ENCODE results near the gene BMI1. TPM values are rescaled to one million over a fixed set of nuclear protein-coding genes. Genes with fewer than 3 reads are reported as not detected.

Gene BMI1
- total RNA-seq, 4 donors from 2014 or later: 24.4 to 55.3 (median 38.5) TPM

GRCh38 chr10:22370320-22370719 is 49.4 kb downstream of the BMI1 start:
- Histone ChIP-seq H3K4me1 (no peaks in the 10 kb centered on the region), H3K4me3 (no peak overlapping the region), H3K9me3 (no peaks in the 10 kb centered on the region), H3K27me3 (peaks cover 10% of the 10 kb centered on the region), H3K27ac (no peak overlapping the region), H3K36me3 (no peaks in the 10 kb centered on the region)
- DNase-seq (ENCODE audit: low spot score in 2 of 2): no peak
- TF ChIP-seq EP300 (IDR thresholded peaks at IDR 0.05) (no peak), CTCF (IDR thresholded peaks at IDR 0.05) (no peak), POLR2AphosphoS5 (IDR thresholded peaks at IDR 0.05) (no peak), POLR2A (IDR thresholded peaks at IDR 0.05) (no peak)

GRCh38 chr10:22372298-22372697 is 51.4 kb downstream of the BMI1 start:
- no peaks in the 10 kb centered on the region for H3K4me1 ChIP-seq
- H3K27me3 ChIP-seq: peaks cover 10% of the 10 kb centered on the region
- H3K36me3 ChIP-seq: no peaks in the 10 kb centered on the region
- no peak for TF ChIP-seq POLR2A (IDR thresholded peaks at IDR 0.05)
- no peak for TF ChIP-seq EP300 (IDR thresholded peaks at IDR 0.05)
- no peak for TF ChIP-seq CTCF (IDR thresholded peaks at IDR 0.05)
- no peak for TF ChIP-seq POLR2AphosphoS5 (IDR thresholded peaks at IDR 0.05)
- no peak overlapping the region for H3K4me3 ChIP-seq
- no peaks in the 10 kb centered on the region for H3K9me3 ChIP-seq
- WGBS: 88% methylated on average over 3 of the region's 6 CpGs
- no peak for DNase-seq (ENCODE audit: low spot score in 2 of 2)
- no peak overlapping the region for H3K27ac ChIP-seq

- no peak for DNase-seq (ENCODE audit: low spot score in 2 of 2)
- 55% methylated on average over 9 of the region's 9 CpGs for WGBS
- H3K36me3 ChIP-seq: no peaks in the 10 kb centered on the region
These were observed 52.0 kb downstream of the BMI1 start for GRCh38 chr10:22372917-22373316.

GRCh38 chr10:22374489-22375126 is 53.7 kb downstream of the BMI1 start:
- Histone ChIP-seq H3K27ac (no peak overlapping the region), H3K36me3 (no peaks in the 10 kb centered on the region), H3K27me3 (peaks cover 4% of the 10 kb centered on the region), H3K4me1 (no peaks in the 10 kb centered on the region), H3K4me3 (no peak overlapping the region), H3K9me3 (no peaks in the 10 kb centered on the region)
- 84% methylated on average over 3 of the region's 3 CpGs for WGBS
- no peak for TF ChIP-seq EP300 (IDR thresholded peaks at IDR 0.05)
- no peak for TF ChIP-seq POLR2AphosphoS5 (IDR thresholded peaks at IDR 0.05)
- TF ChIP-seq CTCF (IDR thresholded peaks at IDR 0.05): no peak
- TF ChIP-seq POLR2A (IDR thresholded peaks at IDR 0.05): no peak
- DNase-seq (ENCODE audit: low spot score in 2 of 2): no peak

More at GRCh38 chr10:22372917-22373316, 52.0 kb downstream of the BMI1 start:
- Histone ChIP-seq H3K4me3 (no peak overlapping the region), H3K9me3 (no peaks in the 10 kb centered on the region), H3K4me1 (no peaks in the 10 kb centered on the region), H3K27me3 (peaks cover 10% of the 10 kb centered on the region), H3K27ac (no peak overlapping the region)
- TF ChIP-seq POLR2AphosphoS5 (IDR thresholded peaks at IDR 0.05) (no peak), CTCF (IDR thresholded peaks at IDR 0.05) (no peak), POLR2A (IDR thresholded peaks at IDR 0.05) (no peak), EP300 (IDR thresholded peaks at IDR 0.05) (no peak)

DNA sequence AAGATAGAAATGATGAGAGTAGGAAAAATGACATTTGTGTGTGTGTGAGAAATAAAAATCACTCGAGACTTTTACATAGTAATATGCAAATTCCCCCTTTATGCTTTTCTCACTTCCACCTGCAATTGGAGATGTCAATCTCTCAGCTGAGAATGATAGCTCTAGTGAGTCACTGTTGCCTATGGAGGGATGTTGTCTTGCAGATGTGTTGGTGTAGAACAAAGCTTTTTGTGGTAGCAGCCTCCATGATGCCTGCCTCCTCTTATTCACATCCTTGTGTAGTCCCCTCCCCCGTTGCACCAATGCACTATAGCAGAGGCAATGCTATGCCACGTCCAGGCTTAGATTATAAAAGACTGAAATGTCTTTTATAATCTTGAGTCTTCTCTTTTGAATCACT is 58.2 kb downstream of the BMI1 start:
- TF ChIP-seq POLR2AphosphoS5 (IDR thresholded peaks at IDR 0.05): no peak
- TF ChIP-seq POLR2A (IDR thresholded peaks at IDR 0.05): no peak
- no peak for TF ChIP-seq CTCF (IDR thresholded peaks at IDR 0.05)
- TF ChIP-seq EP300 (IDR thresholded peaks at IDR 0.05): no peak

More for the DNA sequence above, 58.2 kb downstream of the BMI1 start:
- H3K9me3 ChIP-seq: no peaks in the 10 kb centered on the region
- no peak overlapping the region for H3K4me3 ChIP-seq
- WGBS: 80% methylated on average over 3 of the region's 3 CpGs
- no peak overlapping the region for H3K27ac ChIP-seq
- H3K36me3 ChIP-seq: no peaks in the 10 kb centered on the region
- DNase-seq (ENCODE audit: low spot score in 2 of 2): no peak
- no peaks in the 10 kb centered on the region for H3K27me3 ChIP-seq
- no peaks in the 10 kb centered on the region for H3K4me1 ChIP-seq

Other genes with a start within 250 kb of the BMI1 start
- gene EBLN1, start 103.1 kb upstream of the BMI1 start, total RNA-seq: not detected
- gene COMMD3, start 4.7 kb upstream of the BMI1 start, total RNA-seq: 10 to 100 TPM; 32.9 to 46.7 (median 37.1) TPM
- gene SPAG6, start 24.4 kb downstream of the BMI1 start, total RNA-seq: 1 to 10 TPM in 1 of 4 donors, under 1 TPM in 2, not detected in 1; 0.34 to 1.1 (median 0.72) TPM

Data from suprapubic skin (tissue), 4 donors.